ENCODE results near the gene GABRQ.

Gene GABRQ

GRCh38 chrX:152641996-152642395, 4.3 kb downstream of the GABRQ start:
- no peak for DNase-seq (ENCODE audit: insufficient read length, low spot score)

GRCh38 chrX:152642931-152643564, 5.4 kb downstream of the GABRQ start:
- TF ChIP-seq CTCF (IDR thresholded peaks at IDR 0.05; ENCODE audit: insufficient read depth, missing control alignments): no peak
- no peak for FAIRE-seq
- no peak for DNase-seq (ENCODE audit: insufficient read length, low spot score)

More at GRCh38 chrX:152641996-152642395, 4.3 kb downstream of the GABRQ start:
- TF ChIP-seq CTCF (IDR thresholded peaks at IDR 0.05; ENCODE audit: insufficient read depth, missing control alignments): no peak
- no peak for FAIRE-seq

GRCh38 chrX:152646961-152647360, 9.3 kb downstream of the GABRQ start:
- FAIRE-seq: no peak

GRCh38 chrX:152647978-152648377, 10.3 kb downstream of the GABRQ start:
- TF ChIP-seq CTCF (IDR thresholded peaks at IDR 0.05; ENCODE audit: insufficient read depth, missing control alignments): no peak
- DNase-seq (ENCODE audit: insufficient read length, low spot score): no peak
- FAIRE-seq: no peak

More at GRCh38 chrX:152646961-152647360, 9.3 kb downstream of the GABRQ start:
- no peak for DNase-seq (ENCODE audit: insufficient read length, low spot score)
- TF ChIP-seq CTCF (IDR thresholded peaks at IDR 0.05; ENCODE audit: insufficient read depth, missing control alignments): no peak

GRCh38 chrX:152652060-152652459, 14.4 kb downstream of the GABRQ start:
- FAIRE-seq: no peak
- DNase-seq (ENCODE audit: insufficient read length, low spot score): no peak
- no peak for TF ChIP-seq CTCF (IDR thresholded peaks at IDR 0.05; ENCODE audit: insufficient read depth, missing control alignments)

- no peak for DNase-seq (ENCODE audit: insufficient read length, low spot score)
- TF ChIP-seq CTCF (IDR thresholded peaks at IDR 0.05; ENCODE audit: insufficient read depth, missing control alignments): no peak
- no peak for FAIRE-seq
Measured at GRCh38 chrX:152652467-152652866, 14.8 kb downstream of the GABRQ start.

GRCh38 chrX:152656087-152656486, 18.4 kb downstream of the GABRQ start:
- FAIRE-seq (no peak), DNase-seq (ENCODE audit: insufficient read length, low spot score) (no peak)
- no peak for TF ChIP-seq CTCF (IDR thresholded peaks at IDR 0.05; ENCODE audit: insufficient read depth, missing control alignments)

Measured in D721Med (cell line).